ENCODE results near the gene FLNC. TPM values are rescaled to one million over a fixed set of nuclear protein-coding genes. Genes with fewer than 3 reads are reported as not detected.

FLNC gene
- total RNA-seq, 1 experiment from 2014 or later: 10.2 TPM

DNA sequence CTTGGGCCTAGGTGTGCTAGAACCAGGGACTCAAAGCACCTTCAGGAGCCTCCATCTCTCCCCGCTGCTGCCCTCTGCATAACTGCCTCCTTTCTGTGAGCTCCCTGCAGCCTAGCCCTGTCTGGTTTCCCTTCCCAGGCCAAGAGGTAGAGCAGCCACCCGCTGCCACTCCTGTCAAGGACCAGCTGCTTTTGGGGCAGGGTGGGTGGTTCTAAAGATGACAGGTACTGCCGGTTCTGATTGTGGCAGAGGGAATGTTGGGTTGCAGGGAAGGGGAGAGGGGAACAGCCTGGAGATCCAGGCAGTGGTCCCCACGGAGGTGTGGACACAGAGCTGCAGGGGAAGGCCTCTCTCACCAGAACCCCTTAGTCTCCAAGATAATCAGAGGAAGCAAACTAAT, 3.7 kb upstream of the FLNC start:
- H3K36me3 ChIP-seq (ENCODE audit: control insufficient read depth, insufficient read depth, low read length): no peaks in the 10 kb centered on the region
- H3K4me1 ChIP-seq (ENCODE audit: control insufficient read depth, insufficient read depth, low read length): peaks cover 23% of the 10 kb centered on the region
- BruUV-seq (replicated peaks): no TSS peak
- DNase-seq (ENCODE audit: low read depth, low spot score) (no peak), ATAC-seq (no peak)
- no peaks in the 10 kb centered on the region for H3K9me3 ChIP-seq (ENCODE audit: control insufficient read depth, insufficient read depth, low read depth, low read length)
- no peak overlapping the region for H3K27ac ChIP-seq (ENCODE audit: low read length)
- POLR2A ChIA-PET: no interaction called here
- intact Hi-C loops (cut with micrococcal nuclease; ENCODE audit: unreplicated experiment) (no loop called here), in situ Hi-C loops (cut with HindIII; ENCODE audit: low pct_unique_long_range_greater_than_20kb, low sequenced_read_pairs) (no loop called here)
- TF ChIP-seq SIN3A (IDR thresholded peaks at IDR 0.05; ENCODE audit: borderline replicate concordance, insufficient read depth, low read depth, low read length) (no peak), POLR2AphosphoS5 (IDR thresholded peaks at IDR 0.05; ENCODE audit: low read depth, low read length) (no peak), TCF7L2 (IDR thresholded peaks at IDR 0.05; ENCODE audit: low read depth, low read length) (no peak)
- TF ChIP-seq, protein P1, sequence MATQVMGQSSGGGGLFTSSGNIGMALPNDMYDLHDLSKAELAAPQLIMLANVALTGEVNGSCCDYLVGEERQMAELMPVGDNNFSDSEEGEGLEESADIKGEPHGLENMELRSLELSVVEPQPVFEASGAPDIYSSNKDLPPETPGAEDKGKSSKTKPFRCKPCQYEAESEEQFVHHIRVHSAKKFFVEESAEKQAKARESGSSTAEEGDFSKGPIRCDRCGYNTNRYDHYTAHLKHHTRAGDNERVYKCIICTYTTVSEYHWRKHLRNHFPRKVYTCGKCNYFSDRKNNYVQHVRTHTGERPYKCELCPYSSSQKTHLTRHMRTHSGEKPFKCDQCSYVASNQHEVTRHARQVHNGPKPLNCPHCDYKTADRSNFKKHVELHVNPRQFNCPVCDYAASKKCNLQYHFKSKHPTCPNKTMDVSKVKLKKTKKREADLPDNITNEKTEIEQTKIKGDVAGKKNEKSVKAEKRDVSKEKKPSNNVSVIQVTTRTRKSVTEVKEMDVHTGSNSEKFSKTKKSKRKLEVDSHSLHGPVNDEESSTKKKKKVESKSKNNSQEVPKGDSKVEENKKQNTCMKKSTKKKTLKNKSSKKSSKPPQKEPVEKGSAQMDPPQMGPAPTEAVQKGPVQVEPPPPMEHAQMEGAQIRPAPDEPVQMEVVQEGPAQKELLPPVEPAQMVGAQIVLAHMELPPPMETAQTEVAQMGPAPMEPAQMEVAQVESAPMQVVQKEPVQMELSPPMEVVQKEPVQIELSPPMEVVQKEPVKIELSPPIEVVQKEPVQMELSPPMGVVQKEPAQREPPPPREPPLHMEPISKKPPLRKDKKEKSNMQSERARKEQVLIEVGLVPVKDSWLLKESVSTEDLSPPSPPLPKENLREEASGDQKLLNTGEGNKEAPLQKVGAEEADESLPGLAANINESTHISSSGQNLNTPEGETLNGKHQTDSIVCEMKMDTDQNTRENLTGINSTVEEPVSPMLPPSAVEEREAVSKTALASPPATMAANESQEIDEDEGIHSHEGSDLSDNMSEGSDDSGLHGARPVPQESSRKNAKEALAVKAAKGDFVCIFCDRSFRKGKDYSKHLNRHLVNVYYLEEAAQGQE (IDR thresholded peaks at IDR 0.05; ENCODE audit: insufficient read depth in 1 of 2, low read depth in 2 of 2, low read length in 1 of 2): no peak
- TF ChIP-seq, protein P2, sequence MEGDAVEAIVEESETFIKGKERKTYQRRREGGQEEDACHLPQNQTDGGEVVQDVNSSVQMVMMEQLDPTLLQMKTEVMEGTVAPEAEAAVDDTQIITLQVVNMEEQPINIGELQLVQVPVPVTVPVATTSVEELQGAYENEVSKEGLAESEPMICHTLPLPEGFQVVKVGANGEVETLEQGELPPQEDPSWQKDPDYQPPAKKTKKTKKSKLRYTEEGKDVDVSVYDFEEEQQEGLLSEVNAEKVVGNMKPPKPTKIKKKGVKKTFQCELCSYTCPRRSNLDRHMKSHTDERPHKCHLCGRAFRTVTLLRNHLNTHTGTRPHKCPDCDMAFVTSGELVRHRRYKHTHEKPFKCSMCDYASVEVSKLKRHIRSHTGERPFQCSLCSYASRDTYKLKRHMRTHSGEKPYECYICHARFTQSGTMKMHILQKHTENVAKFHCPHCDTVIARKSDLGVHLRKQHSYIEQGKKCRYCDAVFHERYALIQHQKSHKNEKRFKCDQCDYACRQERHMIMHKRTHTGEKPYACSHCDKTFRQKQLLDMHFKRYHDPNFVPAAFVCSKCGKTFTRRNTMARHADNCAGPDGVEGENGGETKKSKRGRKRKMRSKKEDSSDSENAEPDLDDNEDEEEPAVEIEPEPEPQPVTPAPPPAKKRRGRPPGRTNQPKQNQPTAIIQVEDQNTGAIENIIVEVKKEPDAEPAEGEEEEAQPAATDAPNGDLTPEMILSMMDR (IDR thresholded peaks at IDR 0.05): no peak
- no peak overlapping the region for H3K4me3 ChIP-seq (ENCODE audit: low read depth in 2 of 2, low read length in 2 of 2)
- CTCF ChIA-PET: no interaction called here
- no peaks in the 10 kb centered on the region for H3K27me3 ChIP-seq (ENCODE audit: control insufficient read depth, insufficient read depth, low read length)

DNA sequence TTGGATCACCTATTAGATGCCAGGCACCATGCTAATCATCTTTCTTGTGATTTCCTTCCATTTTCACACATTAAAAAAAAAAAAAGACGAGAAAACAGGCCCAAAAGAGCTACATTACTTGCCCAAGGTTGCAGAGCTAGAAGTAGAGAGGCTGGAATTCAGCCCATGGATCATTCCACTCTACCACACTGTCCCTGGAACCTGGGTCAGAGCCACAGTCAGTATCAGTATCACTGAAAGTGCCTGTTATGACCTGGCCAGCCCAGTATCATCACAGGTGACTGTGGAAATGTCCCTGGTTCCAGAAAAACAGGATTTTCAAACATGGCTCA, 3.3 kb upstream of the FLNC start:
- peak overlapping the region; percentile 34; the same call in 1 of the 2 replicates for H3K27ac ChIP-seq (ENCODE audit: low read length)
- H3K4me1 ChIP-seq (ENCODE audit: control insufficient read depth, insufficient read depth, low read length): peaks cover 23% of the 10 kb centered on the region
- ChIA-PET CTCF (no interaction called here), POLR2A (no interaction called here)
- DNase-seq (ENCODE audit: low read depth, low spot score): no peak
- no peaks in the 10 kb centered on the region for H3K27me3 ChIP-seq (ENCODE audit: control insufficient read depth, insufficient read depth, low read length)
- no peaks in the 10 kb centered on the region for H3K36me3 ChIP-seq (ENCODE audit: control insufficient read depth, insufficient read depth, low read length)
- H3K4me3 ChIP-seq (ENCODE audit: low read depth in 2 of 2, low read length in 2 of 2): no peak overlapping the region
- ATAC-seq: no peak
- no TSS peak for BruUV-seq (replicated peaks)
- no peak for TF ChIP-seq POLR2AphosphoS5 (IDR thresholded peaks at IDR 0.05; ENCODE audit: low read depth, low read length)
- TF ChIP-seq, protein P1 (IDR thresholded peaks at IDR 0.05; ENCODE audit: insufficient read depth in 1 of 2, low read depth in 2 of 2, low read length in 1 of 2): no peak
- TF ChIP-seq, protein P2 (IDR thresholded peaks at IDR 0.05): no peak
- TF ChIP-seq TCF7L2 (IDR thresholded peaks at IDR 0.05; ENCODE audit: low read depth, low read length): no peak
- TF ChIP-seq SIN3A (IDR thresholded peaks at IDR 0.05; ENCODE audit: borderline replicate concordance, insufficient read depth, low read depth, low read length): no peak
- in situ Hi-C loops (cut with HindIII; ENCODE audit: low pct_unique_long_range_greater_than_20kb, low sequenced_read_pairs) (no loop called here), intact Hi-C loops (cut with micrococcal nuclease; ENCODE audit: unreplicated experiment) (no loop called here)
- H3K9me3 ChIP-seq (ENCODE audit: control insufficient read depth, insufficient read depth, low read depth, low read length): no peaks in the 10 kb centered on the region
